Hepatocyte (in vitro differentiated cells): ENCODE data around the gene PXDC1.

Source experiments
- CTCF ChIP-seq: fragments of 200-600 bp; sonication (generic); IDR thresholded peaks from 2 replicates; pipeline ENCODE4 v1.5.1; 2016; ENCODE audit warnings: antibody characterized with exemption, mild to moderate bottlenecking; ENCODE audit not compliant: poor library complexity
- EZH2 ChIP-seq: fragments of 200-600 bp; sonication (generic); IDR thresholded peaks from 2 replicates; pipeline ENCODE4 v1.6.1; 2016; ENCODE audit warnings: antibody characterized with exemption, mild to moderate bottlenecking, borderline replicate concordance

- TF ChIP-seq CTCF (no peak), EZH2 (no peak)
Observed at GRCh38 chr6:3697609-3698008, 53.9 kb downstream of the PXDC1 start.
